Stimulated activated naive CD4-positive, alpha-beta T cell (primary cell): ENCODE data around the gene MRPS16.

Source experiments
- DNase-seq, 6 experiments: peaks; one replicate each; lab custom pipeline; 2025; lab: John Stamatoyannopoulos, UW

Gene MRPS16

GRCh38 chr10:73239908-73240307, 12.5 kb downstream of the MRPS16 start:
- DNase-seq, result no peak

GRCh38 chr10:73238990-73239566, 13.4 kb downstream of the MRPS16 start:
- no peak for DNase-seq

DNA sequence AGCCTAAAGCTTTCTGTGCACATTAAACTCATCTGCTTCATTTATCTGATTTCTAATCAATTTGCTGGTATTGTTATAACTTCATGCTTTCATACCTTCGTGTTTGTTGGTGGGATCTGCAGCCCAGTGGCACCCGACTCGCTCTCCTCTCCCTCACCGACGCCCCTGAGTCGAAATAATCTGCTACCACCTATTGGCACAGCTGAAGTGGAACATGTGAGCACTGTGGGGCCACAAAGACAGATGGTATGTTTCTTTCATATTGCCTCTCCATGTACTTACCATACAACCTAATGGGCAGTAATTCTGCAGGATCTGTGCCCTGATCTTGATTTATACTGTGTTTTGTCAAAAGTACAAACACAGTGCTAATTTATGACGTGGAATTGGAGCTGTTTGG, 17.7 kb downstream of the MRPS16 start:
- no peak for DNase-seq

- no peak for DNase-seq
These were observed 18.6 kb downstream of the MRPS16 start for GRCh38 chr10:73233883-73234282.

DNA sequence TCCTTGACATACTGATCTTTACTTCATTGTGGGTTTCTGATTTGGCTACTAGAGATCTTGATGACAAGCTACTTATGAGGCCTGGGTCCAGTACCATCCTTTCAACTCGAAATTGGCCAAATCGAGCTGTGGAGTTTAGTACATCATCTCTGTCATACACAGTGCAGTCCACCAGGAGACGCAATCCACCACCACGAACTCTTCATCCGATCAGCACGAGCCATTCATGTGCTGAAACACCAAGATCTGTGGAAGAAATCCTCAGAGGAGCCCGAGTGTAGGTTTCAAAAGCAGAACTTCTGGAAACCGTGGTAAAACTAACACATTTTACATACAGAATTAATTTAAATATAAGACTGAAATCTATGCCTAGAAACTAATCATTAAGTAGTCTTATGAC, 19.6 kb downstream of the MRPS16 start:
- DNase-seq, result no peak

- no peak for DNase-seq
These were observed 22.9 kb downstream of the MRPS16 start for GRCh38 chr10:73229567-73229966.

DNA sequence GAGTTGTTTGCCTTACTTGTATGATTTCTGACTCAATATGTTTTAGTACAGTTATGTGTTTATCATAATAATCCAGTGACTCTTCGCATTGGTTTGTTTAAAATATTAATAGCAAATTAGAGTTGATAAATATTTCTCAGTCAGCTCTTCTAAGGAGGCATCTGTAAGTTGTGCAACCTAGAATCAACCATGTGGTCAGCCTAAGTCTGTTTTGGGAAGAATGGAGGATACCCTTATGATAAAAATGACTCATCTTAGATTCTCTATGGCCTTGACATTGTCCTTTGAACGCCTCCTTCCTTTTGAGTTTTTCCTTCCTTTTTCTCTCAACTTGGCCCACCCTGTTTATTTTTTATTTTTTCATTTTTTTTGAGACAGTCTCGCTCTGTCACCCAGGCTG, 24.2 kb downstream of the MRPS16 start:
- DNase-seq, result no peak

GRCh38 chr10:73226663-73227062, 25.8 kb downstream of the MRPS16 start:
- no peak for DNase-seq

DNA sequence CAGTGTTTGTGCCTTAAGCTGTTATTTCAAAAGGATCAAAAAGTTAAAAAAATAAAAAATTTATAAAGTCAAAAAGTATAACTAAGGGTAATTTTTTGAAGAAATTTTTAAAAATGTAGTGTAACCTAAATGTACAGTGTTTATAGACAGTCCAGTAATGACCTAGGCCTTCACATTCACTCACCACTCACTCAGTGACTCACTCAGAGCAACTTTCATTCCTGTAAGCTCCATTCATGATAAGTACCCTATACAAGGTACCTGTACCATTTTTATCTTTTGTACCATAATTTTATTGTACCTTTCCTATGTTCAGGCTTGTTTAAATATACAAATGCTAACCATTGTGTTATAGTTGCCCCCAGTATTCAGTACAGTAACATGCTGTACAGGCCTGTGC, 26.9 kb downstream of the MRPS16 start:
- no peak for DNase-seq

GRCh38 chr10:73220989-73221388, 31.5 kb downstream of the MRPS16 start:
- no peak for DNase-seq

- no peak for DNase-seq
These were observed 33.1 kb downstream of the MRPS16 start for GRCh38 chr10:73219384-73219783.

GRCh38 chr10:73218431-73219191, 33.8 kb downstream of the MRPS16 start:
- DNase-seq, result no peak

- no peak for DNase-seq
These were observed 34.8 kb downstream of the MRPS16 start for GRCh38 chr10:73217628-73218027.

- no peak for DNase-seq
These were observed 36.7 kb downstream of the MRPS16 start for GRCh38 chr10:73215749-73216148.

DNA sequence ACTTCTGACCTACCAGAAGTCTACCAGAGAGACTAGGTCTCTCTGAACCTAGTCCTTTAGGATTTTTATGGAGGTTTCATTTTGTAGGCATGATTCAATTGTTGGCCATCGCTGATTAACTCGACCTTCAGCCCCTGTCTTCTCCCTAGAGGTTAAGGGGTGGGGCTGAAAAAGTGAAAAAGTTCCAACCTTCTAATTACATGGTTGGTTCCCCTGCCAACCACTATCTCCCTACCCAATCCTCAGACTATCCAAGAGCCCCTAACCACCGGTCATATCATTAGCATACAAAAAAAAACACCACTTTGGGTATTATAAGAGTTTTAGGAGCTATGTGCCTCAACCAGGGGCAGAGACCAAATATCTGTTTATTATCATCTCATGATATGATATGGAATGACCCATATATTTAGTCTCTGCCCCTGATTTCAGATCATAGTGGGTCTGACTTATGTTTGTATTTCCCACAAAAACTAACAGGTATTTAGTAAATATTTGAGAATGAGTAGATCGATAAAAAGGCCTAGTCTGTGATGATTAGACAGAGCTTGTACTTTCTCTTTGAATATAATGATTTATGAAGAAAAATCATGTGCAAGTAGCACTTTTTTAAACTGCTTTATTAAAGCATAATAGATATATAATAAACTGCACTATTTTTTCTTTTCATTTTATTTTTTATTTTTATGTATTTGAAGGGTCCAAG, 41.2 kb downstream of the MRPS16 start:
- no peak for DNase-seq

GRCh38 chr10:73210395-73211105, 41.9 kb downstream of the MRPS16 start:
- no peak for DNase-seq

- DNase-seq, result no peak
These were observed 42.7 kb downstream of the MRPS16 start for GRCh38 chr10:73209705-73210104.

GRCh38 chr10:73207883-73208282, 44.6 kb downstream of the MRPS16 start:
- DNase-seq, result no peak

- DNase-seq, result no peak
These were observed 46.1 kb downstream of the MRPS16 start for GRCh38 chr10:73206385-73206784.

- DNase-seq, result no peak
These were observed 46.6 kb downstream of the MRPS16 start for GRCh38 chr10:73205890-73206289.

DNA sequence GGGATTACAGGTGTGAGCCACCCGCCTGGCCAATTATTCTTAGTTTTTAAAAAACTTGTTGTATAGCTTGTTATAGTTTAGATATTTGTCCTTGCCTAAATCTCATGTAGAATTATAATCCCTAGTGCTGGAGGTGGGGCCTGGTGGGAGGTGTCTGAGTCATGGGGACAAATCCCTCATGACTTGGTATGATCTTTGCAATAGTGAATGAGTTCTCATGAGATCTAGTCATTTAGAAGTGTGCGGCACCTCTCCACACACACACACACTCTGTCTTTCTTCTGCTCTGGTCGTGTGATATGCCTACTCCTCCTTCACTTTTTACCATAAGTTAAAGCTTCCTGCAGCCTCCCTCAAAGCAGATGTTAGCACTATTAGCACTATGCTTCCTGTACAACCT, 47.4 kb downstream of the MRPS16 start:
- DNase-seq, result no peak
